ENCODE measurements around the gene WIPF3. TPM values are rescaled to one million over a fixed set of nuclear protein-coding genes. Genes with fewer than 3 reads are reported as not detected.

The WIPF3 gene
- total RNA-seq, 1 donor from 2014 or later = 0.65 TPM

- Mint-ChIP-seq H3K9me3 (ENCODE audit: low read depth) (no peaks in the 10 kb centered on the region), H3K27me3 (ENCODE audit: low read depth) (peaks cover 12% of the 10 kb centered on the region), H3K4me3 (ENCODE audit: unreplicated experiment) (no peak overlapping the region), H3K36me3 (ENCODE audit: low read depth) (no peaks in the 10 kb centered on the region), H3K4me1 (ENCODE audit: low read depth) (peaks cover 20% of the 10 kb centered on the region), H3K27ac (ENCODE audit: unreplicated experiment) (no peak overlapping the region)
- TF ChIP-seq CTCF (IDR thresholded peaks at IDR 0.05) = no peak
- no peak for DNase-seq (ENCODE audit: low spot score)
These were observed 47.5 kb downstream of the WIPF3 start for GRCh38 chr7:29853789-29854188.

GRCh38 chr7:29854257-29854938 lies 48.1 kb downstream of the WIPF3 start:
- TF ChIP-seq CTCF (IDR thresholded peaks at IDR 0.05) = no peak
- Mint-ChIP-seq H3K27me3 (ENCODE audit: low read depth) (peaks cover 12% of the 10 kb centered on the region), H3K9me3 (ENCODE audit: low read depth) (no peaks in the 10 kb centered on the region), H3K27ac (ENCODE audit: unreplicated experiment) (no peak overlapping the region), H3K4me1 (ENCODE audit: low read depth) (peaks cover 26% of the 10 kb centered on the region), H3K4me3 (ENCODE audit: unreplicated experiment) (no peak overlapping the region), H3K36me3 (ENCODE audit: low read depth) (no peaks in the 10 kb centered on the region)
- DNase-seq (ENCODE audit: low spot score) = no peak

- TF ChIP-seq CTCF (IDR thresholded peaks at IDR 0.05) = no peak
- Mint-ChIP-seq H3K27ac (ENCODE audit: unreplicated experiment) (peak overlapping the region; percentile 84), H3K4me3 (ENCODE audit: unreplicated experiment) (no peak overlapping the region), H3K9me3 (ENCODE audit: low read depth) (no peaks in the 10 kb centered on the region), H3K27me3 (ENCODE audit: low read depth) (peaks cover 3% of the 10 kb centered on the region), H3K36me3 (ENCODE audit: low read depth) (no peaks in the 10 kb centered on the region), H3K4me1 (ENCODE audit: low read depth) (peaks cover 33% of the 10 kb centered on the region)
- no peak for DNase-seq (ENCODE audit: low spot score)
These were observed 51.3 kb downstream of the WIPF3 start for GRCh38 chr7:29857654-29858053.

- H3K9me3 Mint-ChIP-seq (ENCODE audit: low read depth) = no peaks in the 10 kb centered on the region
- H3K27me3 Mint-ChIP-seq (ENCODE audit: low read depth) = no peaks in the 10 kb centered on the region
- peak overlapping the region; percentile 84 for H3K27ac Mint-ChIP-seq (ENCODE audit: unreplicated experiment)
- no peaks in the 10 kb centered on the region for H3K36me3 Mint-ChIP-seq (ENCODE audit: low read depth)
- no peak for DNase-seq (ENCODE audit: low spot score)
- no peak for TF ChIP-seq CTCF (IDR thresholded peaks at IDR 0.05)
- H3K4me1 Mint-ChIP-seq (ENCODE audit: low read depth) = peaks cover 33% of the 10 kb centered on the region
- no peak overlapping the region for H3K4me3 Mint-ChIP-seq (ENCODE audit: unreplicated experiment)
These were observed 52.1 kb downstream of the WIPF3 start for GRCh38 chr7:29858191-29858951.

GRCh38 chr7:29859104-29859503 lies 52.8 kb downstream of the WIPF3 start:
- TF ChIP-seq CTCF (IDR thresholded peaks at IDR 0.05) = no peak
- no peak overlapping the region for H3K4me3 Mint-ChIP-seq (ENCODE audit: unreplicated experiment)
- H3K9me3 Mint-ChIP-seq (ENCODE audit: low read depth) = no peaks in the 10 kb centered on the region
- H3K4me1 Mint-ChIP-seq (ENCODE audit: low read depth) = peaks cover 36% of the 10 kb centered on the region
- no peaks in the 10 kb centered on the region for H3K36me3 Mint-ChIP-seq (ENCODE audit: low read depth)
- H3K27me3 Mint-ChIP-seq (ENCODE audit: low read depth) = no peaks in the 10 kb centered on the region
- no peak for DNase-seq (ENCODE audit: low spot score)
- peak overlapping the region; percentile 84 for H3K27ac Mint-ChIP-seq (ENCODE audit: unreplicated experiment)
